Spinal cord (tissue), 10 donors: ENCODE data around the gene RNLS. TPM values are rescaled to one million over a fixed set of nuclear protein-coding genes. Genes with fewer than 3 reads are reported as not detected.
"Not testable (repeated sequence)": the region's sequence is repeated elsewhere in the genome, so short reads cannot be mapped to it uniquely, and the experiment has no call there.

Experiments used
- DNase-seq, 6 donors: peaks; one replicate each; pipeline versions ENCODE4 v3.0.0 to v3.0.0-alpha.2; 2013 to 2015; ENCODE audit warnings: low spot score in 6 of 6, low read depth in 4 of 6
- H3K27ac ChIP-seq: one replicate; pipeline ENCODE4 v1.5.1; 2013; ENCODE audit warnings: low read depth, low read length, control low read depth
- H3K27me3 ChIP-seq: one replicate; pipeline ENCODE4 v1.6.1; 2013; ENCODE audit warnings: low read length; ENCODE audit not compliant: control insufficient read depth, insufficient read depth
- H3K36me3 ChIP-seq: one replicate; pipeline ENCODE4 v1.6.1; 2013; ENCODE audit warnings: low read length; ENCODE audit not compliant: control insufficient read depth, insufficient read depth
- H3K4me1 ChIP-seq: one replicate; pipeline ENCODE4 v1.6.1; 2013; ENCODE audit warnings: low read length; ENCODE audit not compliant: control insufficient read depth, insufficient read depth
- H3K4me3 ChIP-seq: one replicate; pipeline ENCODE4 v1.5.1; 2013; ENCODE audit warnings: low read depth, low read length, control low read depth
- H3K9me3 ChIP-seq: one replicate; pipeline ENCODE4 v1.6.1; 2013; ENCODE audit warnings: low read length; ENCODE audit not compliant: control insufficient read depth, insufficient read depth
- WGBS: methylation state at CpG from one replicate; pipeline ENCODE4 v1.1.5; 2013; ENCODE audit warnings: missing lambda C conversion rate; ENCODE audit not compliant: insufficient coverage; 5-methylcytosine and 5-hydroxymethylcytosine counted together
- polyA plus RNA-seq, 2 donors: library from polyadenylated mRNA; unstranded; fragments of 120-200 nt; gene quantifications; one replicate each; pipeline ENCODE4 v1.2.1, GENCODE V29; 2013; ENCODE audit not compliant: insufficient read length in 2 of 2
- total RNA-seq, 2 donors: library from RNA; depleted of rRNA in 1 of 2; stranded (reverse); fragments of 120-200 nt in 1 of 2; fragments of >200 nt in 1 of 2; gene quantifications; one replicate each; pipeline versions ENCODE4 v1.2.3 to v1.2.4, GENCODE V29; 2013 to 2014
- donor health status: healthy.

Gene RNLS
- total and polyA plus RNA-seq, 4 donors: 6.1 to 16.1 (median 7.7) TPM

DNA sequence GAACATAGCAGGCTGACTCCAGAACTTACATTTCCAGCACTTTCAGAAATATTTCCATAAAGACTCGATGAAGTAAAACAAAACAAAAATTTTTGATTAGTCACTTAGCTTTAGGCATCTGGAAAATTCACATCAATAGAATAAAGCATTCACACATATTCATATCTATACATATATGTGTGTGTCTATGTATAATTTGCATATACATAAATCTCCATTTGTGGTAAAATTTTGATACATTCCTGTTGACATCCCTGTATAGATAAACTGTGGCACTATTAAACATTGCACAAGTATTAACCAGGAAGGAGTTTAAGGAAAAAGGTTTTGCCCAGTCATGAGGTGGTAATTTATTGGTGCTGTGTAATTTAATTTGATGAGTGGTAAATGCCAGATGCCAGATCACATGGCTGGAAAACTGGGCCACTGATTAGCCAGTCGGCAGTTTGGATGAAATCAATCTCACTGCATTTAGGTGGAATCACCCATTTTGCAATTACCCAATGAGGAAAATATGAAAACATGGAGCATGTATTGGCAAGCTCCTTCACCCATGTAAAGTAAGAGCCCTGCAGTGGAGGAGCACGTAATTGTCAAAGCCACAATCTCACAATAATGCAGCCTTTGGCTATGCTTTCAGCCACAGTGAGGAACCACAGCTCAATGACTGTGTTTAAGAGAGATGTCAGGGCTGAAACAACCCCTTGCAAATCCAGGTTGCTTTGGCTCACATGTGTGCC, 294.6 kb downstream of the RNLS start:
- Histone ChIP-seq H3K27ac (no peak overlapping the region), H3K27me3 (no peaks in the 10 kb centered on the region), H3K4me1 (no peaks in the 10 kb centered on the region), H3K9me3 (no peaks in the 10 kb centered on the region), H3K36me3 (no peaks in the 10 kb centered on the region), H3K4me3 (no peak overlapping the region)
- 80% methylated on average over 1 of the region's 3 CpGs for WGBS
- DNase-seq: no peak

GRCh38 chr10:88286030-88286429, 297.1 kb downstream of the RNLS start:
- H3K9me3 ChIP-seq: no peaks in the 10 kb centered on the region
- no peaks in the 10 kb centered on the region for H3K4me1 ChIP-seq
- no peaks in the 10 kb centered on the region for H3K27me3 ChIP-seq
- H3K36me3 ChIP-seq: no peaks in the 10 kb centered on the region
- no peak overlapping the region for H3K27ac ChIP-seq
- no peak for DNase-seq
- no CpG with 5 or more reads among the region's 1 CpG for WGBS
- no peak overlapping the region for H3K4me3 ChIP-seq

GRCh38 chr10:88281592-88282347, 301.3 kb downstream of the RNLS start:
- H3K27ac ChIP-seq: no peak overlapping the region

DNA sequence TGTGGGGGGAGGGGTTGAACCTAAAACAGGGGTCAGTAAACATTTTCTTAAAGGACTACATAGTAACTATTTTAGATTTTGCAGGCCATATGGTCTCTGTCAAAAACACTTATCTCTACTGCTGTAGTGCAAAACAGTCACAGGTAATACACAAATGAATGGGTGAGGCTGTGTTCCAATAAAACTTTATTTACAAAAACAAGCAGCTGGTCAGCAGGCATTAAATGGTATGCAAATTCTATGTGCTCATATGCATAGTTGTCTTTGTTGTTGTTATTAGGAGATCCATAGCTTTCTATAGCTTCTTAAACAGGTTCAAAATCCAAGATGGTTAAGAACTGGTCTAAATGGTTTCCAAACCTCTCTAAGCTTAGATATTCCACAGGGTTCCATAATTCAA, 302.6 kb downstream of the RNLS start:
- Histone ChIP-seq H3K9me3 (no peaks in the 10 kb centered on the region), H3K4me1 (no peaks in the 10 kb centered on the region), H3K36me3 (no peaks in the 10 kb centered on the region), H3K27me3 (no peaks in the 10 kb centered on the region), H3K27ac (no peak overlapping the region), H3K4me3 (no peak overlapping the region)
- no peak for DNase-seq

More at GRCh38 chr10:88281592-88282347, 301.3 kb downstream of the RNLS start:
- no peaks in the 10 kb centered on the region for H3K27me3 ChIP-seq
- H3K4me1 ChIP-seq: no peaks in the 10 kb centered on the region
- H3K4me3 ChIP-seq: no peak overlapping the region
- DNase-seq: peak in 1 of 6 donors; percentile 77
- WGBS: 62% methylated on average over 4 of the region's 6 CpGs
- H3K9me3 ChIP-seq: no peaks in the 10 kb centered on the region
- H3K36me3 ChIP-seq: no peaks in the 10 kb centered on the region

DNA sequence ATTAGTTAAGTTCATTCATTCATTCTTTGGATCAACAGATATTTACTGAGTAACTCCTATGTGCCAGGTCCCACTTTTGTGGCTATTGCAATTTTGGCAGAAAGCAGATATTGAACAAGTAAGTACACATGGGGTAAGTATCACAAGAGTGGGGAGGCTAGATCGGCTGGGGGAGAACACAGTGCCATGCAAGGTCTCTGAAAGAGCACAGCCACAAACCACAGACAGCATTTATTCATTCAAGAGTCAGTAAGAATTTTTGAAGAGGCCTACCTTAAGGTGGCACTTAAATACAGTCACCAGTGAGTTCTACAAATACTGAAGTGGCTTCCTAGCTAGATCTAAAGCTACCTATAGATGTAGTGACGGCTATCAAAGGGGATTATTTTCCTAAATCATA, 304.2 kb downstream of the RNLS start:
- Histone ChIP-seq H3K27ac (no peak overlapping the region), H3K9me3 (no peaks in the 10 kb centered on the region), H3K27me3 (no peaks in the 10 kb centered on the region), H3K4me1 (no peaks in the 10 kb centered on the region), H3K36me3 (no peaks in the 10 kb centered on the region), H3K4me3 (no peak overlapping the region)
- no CpG with 5 or more reads among the region's 2 CpGs for WGBS
- no peak for DNase-seq

DNA sequence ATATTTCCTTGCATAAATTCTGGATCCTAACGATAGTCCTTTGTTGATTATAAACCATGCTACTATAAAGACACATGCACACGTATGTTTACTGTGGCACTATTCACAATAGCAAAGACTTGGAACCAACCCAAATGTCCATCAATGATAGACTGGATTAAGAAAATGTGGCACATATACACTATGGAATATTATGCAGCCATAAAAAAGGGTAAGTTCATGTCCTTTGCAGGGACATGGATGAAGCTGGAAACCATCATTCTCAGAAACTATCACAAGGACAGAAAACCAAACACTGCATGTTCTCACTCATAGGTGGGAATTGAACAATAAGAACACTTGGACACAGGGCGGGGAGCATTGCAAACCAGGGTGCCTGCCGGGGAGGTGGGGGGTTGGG, 306.2 kb downstream of the RNLS start:
- H3K9me3 ChIP-seq, H3K27ac ChIP-seq, H3K4me3 ChIP-seq, DNase-seq, H3K27me3 ChIP-seq, H3K4me1 ChIP-seq, H3K36me3 ChIP-seq: not testable (repeated sequence)
- 100% methylated on average over 1 of the region's 4 CpGs for WGBS

DNA sequence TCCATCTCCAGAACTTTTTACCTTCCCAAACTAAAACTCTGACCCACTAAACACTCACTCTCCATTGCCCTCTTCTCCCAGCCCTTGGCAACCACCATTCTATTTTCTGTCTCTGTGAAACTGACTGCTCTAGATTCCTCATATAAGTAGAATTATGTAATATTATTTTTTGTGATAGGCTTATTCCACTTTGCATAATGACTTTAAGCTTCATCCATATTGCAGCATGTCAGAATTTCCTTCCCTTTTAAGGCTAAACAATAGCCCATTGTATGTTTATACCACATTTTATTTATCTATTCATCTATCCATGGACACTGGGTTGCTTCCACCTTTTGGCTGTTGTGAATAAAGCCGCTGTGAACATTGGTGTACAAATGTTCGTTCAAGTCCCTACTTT, 308.8 kb downstream of the RNLS start:
- DNase-seq: no peak
- H3K4me1 ChIP-seq: no peaks in the 10 kb centered on the region
- no peak overlapping the region for H3K4me3 ChIP-seq
- no peak overlapping the region for H3K27ac ChIP-seq
- H3K9me3 ChIP-seq: no peaks in the 10 kb centered on the region
- no peaks in the 10 kb centered on the region for H3K36me3 ChIP-seq
- H3K27me3 ChIP-seq: no peaks in the 10 kb centered on the region
- 100% methylated on average over 2 of the region's 2 CpGs for WGBS

GRCh38 chr10:88273567-88273966, 309.6 kb downstream of the RNLS start:
- H3K27ac ChIP-seq: no peak overlapping the region
- no peak for DNase-seq
- no peaks in the 10 kb centered on the region for H3K9me3 ChIP-seq
- no peaks in the 10 kb centered on the region for H3K4me1 ChIP-seq
- no peaks in the 10 kb centered on the region for H3K27me3 ChIP-seq
- WGBS: no CpG with 5 or more reads among the region's 4 CpGs
- H3K4me3 ChIP-seq: no peak overlapping the region
- H3K36me3 ChIP-seq: no peaks in the 10 kb centered on the region

- WGBS: 95% methylated on average over 4 of the region's 5 CpGs
- Histone ChIP-seq H3K27ac (no peak overlapping the region), H3K36me3 (no peaks in the 10 kb centered on the region), H3K4me1 (no peaks in the 10 kb centered on the region), H3K4me3 (no peak overlapping the region), H3K9me3 (no peaks in the 10 kb centered on the region), H3K27me3 (no peaks in the 10 kb centered on the region)
- DNase-seq: no peak
Measured at GRCh38 chr10:88271761-88272543, 311.2 kb downstream of the RNLS start.
